ENCODE data around the gene CPNE1.

- TF ChIP-seq CTCF (IDR thresholded peaks at IDR 0.05) (peak; percentile 86), REST (IDR thresholded peaks at IDR 0.05; ENCODE audit: insufficient read depth in 1 of 2, low read depth in 2 of 2, low read length in 1 of 2) (no peak), POLR2AphosphoS5 (IDR thresholded peaks at IDR 0.05; ENCODE audit: low read depth, low read length) (peak; percentile 72), SIN3A (IDR thresholded peaks at IDR 0.05; ENCODE audit: borderline replicate concordance, insufficient read depth, low read depth, low read length) (0 out of 2 replicates have a peak, but pooled peaks have one; percentile 74), TCF7L2 (IDR thresholded peaks at IDR 0.05; ENCODE audit: low read depth, low read length) (no peak)
Measured at GRCh38 chr20:35619196-35620095, 45.3 kb downstream of the CPNE1 start.
